DND-41 (cell line): ENCODE measurements around the gene RASL12.

ENCODE experiments used
- ATAC-seq: fragments of 200-7000 bp; cut with Tn5 transposase; 3 replicates; pipeline ENCODE4 v1.9.1; 2021; ENCODE audit warnings: low read depth; ENCODE audit not compliant: insufficient read depth
- DNase-seq: peaks from one replicate; pipeline ENCODE4 v3.0.0-alpha.2; 2020
- H2AFZ ChIP-seq: 2 replicates; pipeline ENCODE4 v1.6.0; 2012; ENCODE audit warnings: low read depth, low read length
- H3K27ac ChIP-seq: 2 replicates; pipeline ENCODE4 v1.5.1; 2012; ENCODE audit warnings: low read length, inconsistent platforms
- H3K27me3 ChIP-seq: fragments of 200-600 bp; sonication (generic); 2 replicates; pipeline ENCODE4 v1.6.0; 2012; ENCODE audit warnings: low read length, mild to moderate bottlenecking, inconsistent platforms; ENCODE audit not compliant: insufficient read depth, poor library complexity
- H3K36me3 ChIP-seq: 2 replicates; pipeline ENCODE4 v1.5.1; 2012; ENCODE audit warnings: low read length, inconsistent platforms; ENCODE audit not compliant: insufficient read depth
- H3K4me1 ChIP-seq: 2 replicates; pipeline ENCODE4 v1.5.1; 2012; ENCODE audit warnings: mild to moderate bottlenecking, low read length; ENCODE audit not compliant: insufficient read depth
- H3K4me2 ChIP-seq: 2 replicates; pipeline ENCODE4 v1.6.0; 2012; ENCODE audit warnings: mild to moderate bottlenecking, moderate library complexity, low read length, inconsistent platforms; ENCODE audit not compliant: insufficient read depth
- H3K4me3 ChIP-seq, 2 experiments: fragments of 200-600 bp in 1 of 2; shearing (Covaris generic) in 1 of 2; 2 replicates each; pipeline ENCODE4 v1.5.1; 2012 to 2016; ENCODE audit warnings: inconsistent platforms in 2 of 2, low read length in 2 of 2, mild to moderate bottlenecking in 2 of 2, low read depth in 1 of 2, moderate library complexity in 1 of 2
- H3K79me2 ChIP-seq: 2 replicates; pipeline ENCODE4 v1.6.0; 2012; ENCODE audit warnings: low read length, inconsistent platforms; ENCODE audit not compliant: insufficient read depth
- H3K9ac ChIP-seq: 2 replicates; pipeline ENCODE4 v1.6.0; 2012; ENCODE audit warnings: low read depth, mild to moderate bottlenecking, inconsistent platforms, low read length, moderate library complexity
- H3K9me3 ChIP-seq: 2 replicates; pipeline ENCODE4 v1.5.1; 2012; ENCODE audit warnings: low read length, moderate library complexity, mild to moderate bottlenecking, inconsistent platforms; ENCODE audit not compliant: insufficient read depth, severe bottlenecking
- H4K20me1 ChIP-seq: 2 replicates; pipeline ENCODE4 v1.6.0; 2012; ENCODE audit warnings: low read length; ENCODE audit not compliant: insufficient read depth
- CTCF ChIP-seq: IDR thresholded peaks from 2 replicates; pipeline ENCODE4 v1.5.1; 2012; ENCODE audit warnings: borderline replicate concordance, low read length, moderate library complexity, mild to moderate bottlenecking; ENCODE audit not compliant: poor library complexity, severe bottlenecking; ENCODE audit errors: extremely low read depth
- EZH2 ChIP-seq: IDR thresholded peaks from 3 replicates; pipeline ENCODE4 v1.6.1; 2012; ENCODE audit warnings: borderline replicate concordance, low read depth, mild to moderate bottlenecking, moderate library complexity, low read length, inconsistent platforms; ENCODE audit not compliant: severe bottlenecking

RASL12 gene

DNA sequence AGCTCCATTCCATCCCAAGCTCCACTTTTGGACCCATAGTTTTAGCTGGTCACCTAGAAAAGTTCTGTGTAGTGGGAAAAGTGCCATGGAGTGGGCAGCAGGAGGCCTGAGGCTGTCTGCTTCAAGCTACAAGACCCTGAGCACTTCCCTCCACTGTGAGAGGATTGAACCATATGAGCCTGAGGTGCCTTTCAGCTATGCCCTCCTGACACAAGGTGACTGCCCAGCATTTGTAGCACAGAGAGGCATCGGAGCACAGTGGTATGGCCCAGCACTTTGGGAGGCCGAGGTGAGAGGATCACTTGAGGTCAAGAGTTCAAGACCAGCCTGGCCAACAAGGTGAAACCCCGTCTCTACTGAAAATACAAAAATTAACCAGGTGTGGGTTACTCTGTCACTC is 4.8 kb upstream of the RASL12 start:
- DNase-seq (no peak), ATAC-seq (no peak)
- TF ChIP-seq CTCF (no peak), EZH2 (no peak)

DNA sequence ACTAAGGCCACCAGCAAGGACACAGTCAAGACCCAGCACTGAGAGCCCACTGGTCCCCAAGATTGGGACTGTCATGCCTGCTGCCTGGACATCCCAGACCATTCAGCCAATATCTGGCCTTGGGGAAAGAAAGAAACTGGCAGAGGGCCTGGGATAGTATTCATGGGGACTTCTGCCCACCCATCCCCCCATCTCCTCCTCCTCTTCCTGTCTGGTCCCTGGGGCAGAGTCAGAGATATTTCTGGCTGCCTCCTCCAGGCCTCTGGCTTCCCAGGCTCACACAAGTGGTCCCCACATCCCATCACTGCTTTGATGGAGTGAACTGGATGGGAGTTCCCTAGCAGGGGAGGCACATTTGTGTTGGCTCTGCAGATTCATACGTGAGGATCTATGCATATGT is 4.2 kb upstream of the RASL12 start:
- no peaks in the 10 kb centered on the region for H3K27me3 ChIP-seq

More for the DNA sequence above, 4.8 kb upstream of the RASL12 start:
- H3K79me2 ChIP-seq: no peaks in the 10 kb centered on the region
- H3K4me2 ChIP-seq: no peak overlapping the region
- H3K4me3 ChIP-seq: no peak overlapping the region
- H4K20me1 ChIP-seq: no peaks in the 10 kb centered on the region
- no peak overlapping the region for H3K27ac ChIP-seq
- H3K27me3 ChIP-seq: no peaks in the 10 kb centered on the region
- H3K4me1 ChIP-seq: no peaks in the 10 kb centered on the region
- no peak overlapping the region for H3K9ac ChIP-seq
- no peaks in the 10 kb centered on the region for H3K9me3 ChIP-seq
- H2AFZ ChIP-seq: no peak overlapping the region
- H3K36me3 ChIP-seq: no peaks in the 10 kb centered on the region

GRCh38 chr15:65071381-65071811 is 3.6 kb upstream of the RASL12 start:
- Histone ChIP-seq H3K9ac (no peak overlapping the region), H3K79me2 (no peaks in the 10 kb centered on the region), H2AFZ (no peak overlapping the region), H3K4me2 (no peak overlapping the region), H4K20me1 (no peaks in the 10 kb centered on the region), H3K36me3 (no peaks in the 10 kb centered on the region), H3K9me3 (no peaks in the 10 kb centered on the region), H3K4me1 (no peaks in the 10 kb centered on the region), H3K27me3 (no peaks in the 10 kb centered on the region), H3K4me3 (no peak overlapping the region), H3K27ac (no peak overlapping the region)
- no peak for DNase-seq
- TF ChIP-seq EZH2: no peak
- no peak for TF ChIP-seq CTCF
- no peak for ATAC-seq

More for the DNA sequence above, 4.2 kb upstream of the RASL12 start:
- no peaks in the 10 kb centered on the region for H3K4me1 ChIP-seq
- no peak overlapping the region for H2AFZ ChIP-seq
- DNase-seq: no peak
- no peak overlapping the region for H3K4me3 ChIP-seq
- H3K27ac ChIP-seq: no peak overlapping the region
- H3K4me2 ChIP-seq: no peak overlapping the region
- H4K20me1 ChIP-seq: no peaks in the 10 kb centered on the region
- no peaks in the 10 kb centered on the region for H3K36me3 ChIP-seq
- H3K79me2 ChIP-seq: no peaks in the 10 kb centered on the region
- H3K9ac ChIP-seq: no peak overlapping the region
- ATAC-seq: no peak
- no peaks in the 10 kb centered on the region for H3K9me3 ChIP-seq
- TF ChIP-seq CTCF: no peak
- no peak for TF ChIP-seq EZH2
